Esophagus (tissue), 2 donors: ENCODE results near the gene CEP68. TPM values are rescaled to one million over a fixed set of nuclear protein-coding genes. Genes with fewer than 3 reads are reported as not detected.

ENCODE experiments used
- H3K27ac ChIP-seq, 2 donors: one replicate each; pipeline ENCODE4 v1.5.1; 2013; ENCODE audit warnings: low read depth in 2 of 2, mild to moderate bottlenecking in 2 of 2, inconsistent platforms in 1 of 2, low read length in 1 of 2, moderate library complexity in 1 of 2
- H3K27me3 ChIP-seq, 2 donors: one replicate each; pipeline ENCODE4 v1.6.1; 2013; ENCODE audit warnings: low read length in 2 of 2, control low read depth in 1 of 2, mild to moderate bottlenecking in 1 of 2; ENCODE audit not compliant: insufficient read depth in 2 of 2, control insufficient read depth in 1 of 2
- H3K36me3 ChIP-seq, 2 donors: one replicate each; pipeline ENCODE4 v1.6.1; 2013; ENCODE audit warnings: low read length in 1 of 2; ENCODE audit not compliant: control insufficient read depth in 2 of 2, insufficient read depth in 2 of 2
- H3K4me1 ChIP-seq, 2 donors: one replicate each; pipeline ENCODE4 v1.6.1; 2013; ENCODE audit warnings: low read length in 1 of 2; ENCODE audit not compliant: control insufficient read depth in 2 of 2, insufficient read depth in 2 of 2
- H3K4me3 ChIP-seq, 2 donors: one replicate each; pipeline ENCODE4 v1.5.1; 2013; ENCODE audit warnings: low read length in 2 of 2, mild to moderate bottlenecking in 2 of 2, low read depth in 1 of 2, moderate library complexity in 1 of 2
- H3K9me3 ChIP-seq, 2 donors: one replicate each; pipeline ENCODE4 v1.6.1; 2013; ENCODE audit warnings: mild to moderate bottlenecking in 2 of 2, low read depth in 1 of 2, low read length in 1 of 2, moderate library complexity in 1 of 2; ENCODE audit not compliant: control insufficient read depth in 2 of 2, insufficient read depth in 1 of 2
- WGBS, 2 donors: extraction: QIAGEN DNeasy Blood & Tissue Kit; methylation state at CpG; one replicate each; pipeline ENCODE4 v1.1.7; 2013; 5-methylcytosine and 5-hydroxymethylcytosine counted together
- polyA plus RNA-seq, 2 donors: library from polyadenylated mRNA; stranded (reverse); fragments of 200-250 nt; gene quantifications; one replicate each; pipeline ENCODE4 v1.2.3, GENCODE V29; 2013
- donor health status: healthy with polysubstance abuse.
- donor health status: Bipolar disorder and iron deficiency.

CEP68 gene
- polyA plus RNA-seq, 2 donors: 3.3 to 4.3 TPM

- Histone ChIP-seq H3K36me3 (peaks cover 0 to 2% of the 10 kb centered on the region in 2 donors), H3K4me1 (no peaks in the 10 kb centered on the region), H3K27me3 (no peaks in the 10 kb centered on the region), H3K9me3 (peaks cover 0 to 3% of the 10 kb centered on the region in 2 donors), H3K27ac (no peak overlapping the region), H3K4me3 (no peak overlapping the region)
- WGBS, 2 donors: 27 to 30% methylated on average over 13 of the region's 13 CpGs
Observed at GRCh38 chr2:65040400-65041261, 15.6 kb upstream of the CEP68 start.

DNA sequence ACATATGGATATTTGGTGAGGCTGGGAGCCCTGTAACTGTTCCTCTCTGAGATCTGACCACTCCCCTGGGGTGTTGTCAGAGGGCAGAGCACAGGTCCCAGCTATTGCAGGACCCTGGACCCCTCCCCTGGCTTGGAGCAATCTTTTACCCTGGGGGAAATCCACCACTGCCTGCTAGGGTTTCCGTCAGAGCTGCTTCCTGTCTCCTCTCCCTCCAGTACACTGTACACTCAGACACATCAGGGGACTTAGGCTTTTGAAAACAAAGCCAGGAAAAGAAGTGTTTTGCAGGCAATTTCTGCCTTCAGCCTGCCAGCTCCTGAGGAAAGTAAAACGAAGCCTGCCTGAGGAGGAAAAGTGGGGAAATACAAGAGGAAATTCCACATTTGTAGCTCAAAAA lies 13.2 kb upstream of the CEP68 start:
- no peaks in the 10 kb centered on the region for H3K27me3 ChIP-seq
- peaks cover 0 to 5% of the 10 kb centered on the region in 2 donors for H3K36me3 ChIP-seq
- H3K27ac ChIP-seq: peak overlapping the region in 1 of 2 donors; percentile 19
- H3K9me3 ChIP-seq: peaks cover 0 to 3% of the 10 kb centered on the region in 2 donors
- H3K4me1 ChIP-seq: no peaks in the 10 kb centered on the region
- H3K4me3 ChIP-seq: no peak overlapping the region
- WGBS, 2 donors: 77 to 78% methylated on average over 2 of the region's 2 CpGs

DNA sequence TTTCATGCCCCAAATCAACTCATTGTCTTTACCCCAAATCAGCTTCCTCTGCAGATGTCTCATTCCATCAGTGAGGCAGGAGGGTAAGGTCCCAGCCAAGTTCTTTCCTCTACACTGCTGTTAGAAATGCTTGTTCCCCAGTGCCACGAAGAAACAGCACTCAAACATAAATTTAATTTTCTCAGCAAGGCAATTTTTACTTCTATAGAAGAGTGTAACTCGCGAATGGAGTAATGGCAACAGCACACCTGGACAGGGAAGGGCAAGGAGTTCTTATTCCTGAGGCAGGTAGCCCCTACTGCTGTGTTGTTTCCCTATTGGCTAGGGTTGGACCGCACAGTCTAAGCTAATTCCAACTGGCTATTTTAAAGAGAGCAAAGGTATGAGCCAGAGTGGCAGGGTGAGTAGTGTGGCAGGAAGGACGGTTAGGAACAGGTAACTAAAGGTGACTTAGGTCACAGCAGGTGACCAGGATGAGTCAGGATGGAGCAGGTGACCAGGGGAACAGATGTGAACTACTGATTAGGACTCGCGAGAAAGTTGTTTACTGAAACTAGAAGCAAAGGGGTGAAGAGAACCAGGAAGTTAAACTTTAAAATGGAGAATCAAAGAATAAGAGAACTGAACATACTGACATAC lies 12.0 kb upstream of the CEP68 start:
- Histone ChIP-seq H3K27me3 (no peaks in the 10 kb centered on the region), H3K4me1 (no peaks in the 10 kb centered on the region), H3K27ac (no peak overlapping the region), H3K4me3 (no peak overlapping the region), H3K36me3 (peaks cover 0 to 5% of the 10 kb centered on the region in 2 donors), H3K9me3 (peaks cover 0 to 3% of the 10 kb centered on the region in 2 donors)
- WGBS, 2 donors: 93 to 94% methylated on average over 7 of the region's 7 CpGs

GRCh38 chr2:65045651-65046050 lies 10.6 kb upstream of the CEP68 start:
- Histone ChIP-seq H3K4me3 (no peak overlapping the region), H3K4me1 (no peaks in the 10 kb centered on the region), H3K27me3 (no peaks in the 10 kb centered on the region), H3K9me3 (peaks cover 0 to 3% of the 10 kb centered on the region in 2 donors), H3K27ac (no peak overlapping the region), H3K36me3 (peaks cover 0 to 5% of the 10 kb centered on the region in 2 donors)
- 70 to 80% methylated on average over 10 of the region's 10 CpGs for WGBS, 2 donors

DNA sequence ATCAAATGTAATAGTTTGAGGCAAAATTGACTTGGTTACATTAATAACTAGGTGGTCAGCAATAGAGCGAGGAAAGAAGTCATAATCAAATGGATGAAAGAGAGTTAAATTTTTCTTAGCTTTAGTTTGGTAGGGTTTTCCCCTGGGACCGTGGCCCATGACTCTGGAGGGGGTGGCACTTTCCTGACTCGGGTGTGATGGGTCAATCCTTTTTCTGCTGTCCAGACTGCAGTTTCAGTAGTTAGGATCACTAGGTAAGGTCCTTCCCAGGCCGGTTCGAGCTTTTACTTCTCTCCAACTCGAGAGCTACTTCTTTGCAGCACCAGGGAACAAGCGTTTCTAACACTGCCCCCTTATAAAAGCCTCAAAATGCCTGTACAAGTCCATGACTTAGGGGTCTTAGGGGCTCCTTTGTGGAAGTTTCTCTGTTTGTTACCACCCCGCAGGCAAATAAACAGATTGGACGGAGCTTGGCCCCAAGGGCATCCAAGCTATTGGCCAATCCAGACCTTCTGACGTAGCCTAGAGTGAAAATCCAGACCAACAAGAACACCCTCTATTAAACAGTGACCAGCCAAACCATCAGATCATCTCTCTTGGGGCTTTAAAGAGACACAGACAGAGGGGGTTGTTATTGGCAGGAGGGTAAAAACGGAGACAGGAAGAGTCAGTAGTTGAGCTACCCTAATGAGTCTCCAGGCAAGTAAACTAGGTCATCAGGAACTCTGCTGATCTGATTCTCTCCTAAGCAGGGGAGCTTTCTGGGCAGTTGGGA lies 9.4 kb upstream of the CEP68 start:
- WGBS, 2 donors: 88 to 90% methylated on average over 11 of the region's 11 CpGs
- H3K4me3 ChIP-seq: no peak overlapping the region
- H3K36me3 ChIP-seq: peaks cover 0 to 5% of the 10 kb centered on the region in 2 donors
- peaks cover 0 to 3% of the 10 kb centered on the region in 2 donors for H3K9me3 ChIP-seq
- H3K27me3 ChIP-seq: no peaks in the 10 kb centered on the region
- no peaks in the 10 kb centered on the region for H3K4me1 ChIP-seq
- no peak overlapping the region for H3K27ac ChIP-seq

GRCh38 chr2:65049010-65049639 lies 7.1 kb upstream of the CEP68 start:
- Histone ChIP-seq H3K4me3 (no peak overlapping the region), H3K27ac (no peak overlapping the region), H3K36me3 (peaks cover 0 to 5% of the 10 kb centered on the region in 2 donors), H3K27me3 (no peaks in the 10 kb centered on the region), H3K9me3 (peaks cover 0 to 3% of the 10 kb centered on the region in 2 donors), H3K4me1 (no peaks in the 10 kb centered on the region)
- 87 to 89% methylated on average over 1 of the region's 1 CpG for WGBS, 2 donors

GRCh38 chr2:65050931-65051330 lies 5.3 kb upstream of the CEP68 start:
- Histone ChIP-seq H3K36me3 (peaks cover 0 to 2% of the 10 kb centered on the region in 2 donors), H3K4me1 (peaks cover 0 to 2% of the 10 kb centered on the region in 2 donors), H3K27me3 (no peaks in the 10 kb centered on the region), H3K9me3 (no peaks in the 10 kb centered on the region), H3K4me3 (no peak overlapping the region), H3K27ac (no peak overlapping the region)
- WGBS, 2 donors: 95 to 97% methylated on average over 3 of the region's 3 CpGs

DNA sequence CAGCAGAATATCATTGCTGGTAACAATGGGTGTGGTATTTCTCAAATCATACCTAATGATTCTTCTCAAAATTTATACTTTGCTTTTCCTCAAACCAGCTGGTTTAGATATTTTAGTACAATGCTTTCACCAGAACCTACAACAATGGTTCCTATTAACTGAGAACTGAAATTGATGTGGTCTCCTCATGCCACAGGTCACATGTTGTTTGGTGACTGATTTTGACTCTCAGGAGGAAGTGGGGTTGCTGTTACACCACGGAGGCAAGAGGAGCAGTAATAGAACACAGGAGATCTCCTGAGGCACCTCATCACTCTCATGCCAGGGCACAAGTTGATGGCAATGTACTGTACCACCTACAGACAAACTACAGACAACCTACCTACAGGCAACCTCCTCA lies 3.0 kb upstream of the CEP68 start:
- 23 to 35% methylated on average over 1 of the region's 1 CpG for WGBS, 2 donors
- no peak overlapping the region for H3K4me3 ChIP-seq
- H3K36me3 ChIP-seq: no peaks in the 10 kb centered on the region
- H3K4me1 ChIP-seq: peaks cover 0 to 2% of the 10 kb centered on the region in 2 donors
- H3K9me3 ChIP-seq: no peaks in the 10 kb centered on the region
- no peak overlapping the region for H3K27ac ChIP-seq
- no peaks in the 10 kb centered on the region for H3K27me3 ChIP-seq
